ENCODE measurements around the gene DAPK2.

The DAPK2 gene

GRCh38 chr15:64044300-64045100 is 1.8 kb downstream of the DAPK2 start:
- H3K4me3 Mint-ChIP-seq: peak overlapping the region; percentile 38
- H3K27ac Mint-ChIP-seq: no peak overlapping the region
- H3K9me3 Mint-ChIP-seq (ENCODE audit: low read depth): no peaks in the 10 kb centered on the region
- H3K36me3 Mint-ChIP-seq: peaks cover 3% of the 10 kb centered on the region
- peaks cover 15% of the 10 kb centered on the region for H3K27me3 Mint-ChIP-seq
- H3K4me1 Mint-ChIP-seq (ENCODE audit: low read depth): peaks cover 5% of the 10 kb centered on the region

GRCh38 chr15:64038878-64039610 is 7.2 kb downstream of the DAPK2 start:
- no peak overlapping the region for H3K4me3 Mint-ChIP-seq
- H3K27ac Mint-ChIP-seq: no peak overlapping the region
- H3K27me3 Mint-ChIP-seq: no peaks in the 10 kb centered on the region
- H3K4me1 Mint-ChIP-seq (ENCODE audit: low read depth): no peaks in the 10 kb centered on the region
- H3K9me3 Mint-ChIP-seq (ENCODE audit: low read depth): no peaks in the 10 kb centered on the region
- H3K36me3 Mint-ChIP-seq: no peaks in the 10 kb centered on the region

DNA sequence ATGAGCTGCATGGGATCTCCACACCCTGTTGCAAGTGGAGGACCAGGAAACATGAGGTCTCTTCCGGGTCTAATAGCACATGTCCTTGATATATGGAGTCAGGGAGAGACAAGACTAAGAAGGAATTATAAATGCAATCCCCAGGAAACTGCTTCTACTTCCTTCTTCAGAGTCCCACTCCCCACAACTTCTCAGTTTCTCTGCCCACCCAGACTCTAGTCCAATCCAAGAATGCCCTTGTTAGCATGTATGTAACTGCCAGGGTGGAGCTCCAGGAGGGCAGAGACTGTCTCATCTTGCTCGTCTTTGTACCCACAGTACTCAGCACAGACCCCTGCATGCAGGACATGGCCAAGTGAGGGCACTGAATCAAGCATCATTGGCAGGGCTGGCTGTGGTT is 8.3 kb downstream of the DAPK2 start:
- Mint-ChIP-seq H3K9me3 (ENCODE audit: low read depth) (no peaks in the 10 kb centered on the region), H3K27me3 (no peaks in the 10 kb centered on the region), H3K4me1 (ENCODE audit: low read depth) (no peaks in the 10 kb centered on the region), H3K4me3 (no peak overlapping the region), H3K27ac (no peak overlapping the region), H3K36me3 (no peaks in the 10 kb centered on the region)

GRCh38 chr15:64037116-64037515 is 9.2 kb downstream of the DAPK2 start:
- no peaks in the 10 kb centered on the region for H3K36me3 Mint-ChIP-seq
- H3K9me3 Mint-ChIP-seq (ENCODE audit: low read depth): no peaks in the 10 kb centered on the region

GRCh38 chr15:64035525-64035924 is 10.8 kb downstream of the DAPK2 start:
- no peaks in the 10 kb centered on the region for H3K36me3 Mint-ChIP-seq
- H3K9me3 Mint-ChIP-seq (ENCODE audit: low read depth): no peaks in the 10 kb centered on the region
- H3K4me1 Mint-ChIP-seq (ENCODE audit: low read depth): peaks cover 13% of the 10 kb centered on the region
- H3K27ac Mint-ChIP-seq: no peak overlapping the region
- H3K27me3 Mint-ChIP-seq: no peaks in the 10 kb centered on the region
- no peak overlapping the region for H3K4me3 Mint-ChIP-seq

More at GRCh38 chr15:64037116-64037515, 9.2 kb downstream of the DAPK2 start:
- H3K4me1 Mint-ChIP-seq (ENCODE audit: low read depth): peaks cover 5% of the 10 kb centered on the region
- H3K4me3 Mint-ChIP-seq: no peak overlapping the region
- no peaks in the 10 kb centered on the region for H3K27me3 Mint-ChIP-seq
- H3K27ac Mint-ChIP-seq: no peak overlapping the region

- Mint-ChIP-seq H3K9me3 (ENCODE audit: low read depth) (no peaks in the 10 kb centered on the region), H3K27ac (no peak overlapping the region), H3K4me1 (ENCODE audit: low read depth) (peaks cover 16% of the 10 kb centered on the region), H3K27me3 (no peaks in the 10 kb centered on the region), H3K4me3 (no peak overlapping the region), H3K36me3 (no peaks in the 10 kb centered on the region)
These were observed 11.8 kb downstream of the DAPK2 start for GRCh38 chr15:64034519-64034918.

- no peaks in the 10 kb centered on the region for H3K36me3 Mint-ChIP-seq
- peaks cover 22% of the 10 kb centered on the region for H3K4me1 Mint-ChIP-seq (ENCODE audit: low read depth)
- no peak overlapping the region for H3K4me3 Mint-ChIP-seq
- H3K27ac Mint-ChIP-seq: no peak overlapping the region
- H3K27me3 Mint-ChIP-seq: no peaks in the 10 kb centered on the region
- H3K9me3 Mint-ChIP-seq (ENCODE audit: low read depth): no peaks in the 10 kb centered on the region
These were observed 14.0 kb downstream of the DAPK2 start for GRCh38 chr15:64032329-64032728.

GRCh38 chr15:64030123-64030522 is 16.2 kb downstream of the DAPK2 start:
- no peak overlapping the region for H3K4me3 Mint-ChIP-seq
- H3K4me1 Mint-ChIP-seq (ENCODE audit: low read depth): peaks cover 22% of the 10 kb centered on the region
- H3K27me3 Mint-ChIP-seq: no peaks in the 10 kb centered on the region
- no peak overlapping the region for H3K27ac Mint-ChIP-seq
- H3K36me3 Mint-ChIP-seq: no peaks in the 10 kb centered on the region
- H3K9me3 Mint-ChIP-seq (ENCODE audit: low read depth): no peaks in the 10 kb centered on the region

DNA sequence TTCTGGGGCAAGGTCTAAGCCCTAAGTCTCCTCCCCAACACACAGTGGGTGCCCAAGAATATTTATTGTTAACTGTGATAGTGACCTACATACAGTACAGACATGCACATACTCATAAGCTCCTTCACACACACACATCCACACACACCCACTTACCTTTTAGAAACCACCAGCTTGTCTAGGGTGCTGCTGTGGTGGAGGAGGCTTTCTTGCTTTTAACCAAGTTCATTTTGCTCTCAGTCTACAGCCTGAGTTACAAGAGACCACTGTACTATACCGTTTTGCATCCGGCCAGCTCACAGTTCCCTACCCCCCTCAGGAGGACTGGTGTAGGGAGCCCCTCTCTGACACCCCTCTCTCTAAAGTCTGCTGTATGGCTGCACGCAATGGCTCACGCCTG is 16.7 kb downstream of the DAPK2 start:
- Mint-ChIP-seq H3K4me3 (no peak overlapping the region), H3K36me3 (no peaks in the 10 kb centered on the region), H3K9me3 (ENCODE audit: low read depth) (no peaks in the 10 kb centered on the region), H3K27me3 (no peaks in the 10 kb centered on the region), H3K4me1 (ENCODE audit: low read depth) (peaks cover 22% of the 10 kb centered on the region), H3K27ac (peak overlapping the region; percentile 52)

DNA sequence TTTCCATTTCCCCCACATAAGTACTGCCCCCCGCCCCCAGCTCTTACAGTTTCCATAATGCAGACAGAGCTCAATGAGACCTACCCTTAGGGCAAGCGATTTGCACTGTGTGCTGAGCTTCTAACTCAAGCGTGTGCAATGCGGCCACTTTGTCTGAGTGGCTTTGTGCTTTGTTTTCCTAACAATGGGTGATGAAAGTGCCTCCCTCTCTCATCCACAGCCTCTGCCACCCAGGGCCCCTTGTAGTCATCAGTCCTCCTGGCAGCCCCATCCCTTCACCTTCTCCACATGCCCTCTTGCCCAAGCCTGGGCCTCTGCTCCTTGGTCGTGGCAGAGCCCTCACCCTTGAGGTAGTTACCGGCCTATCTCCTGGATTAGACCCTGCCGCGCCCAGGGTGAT is 17.2 kb downstream of the DAPK2 start:
- Mint-ChIP-seq H3K36me3 (no peaks in the 10 kb centered on the region), H3K27me3 (no peaks in the 10 kb centered on the region), H3K9me3 (ENCODE audit: low read depth) (no peaks in the 10 kb centered on the region), H3K4me3 (no peak overlapping the region), H3K27ac (peak overlapping the region; percentile 52), H3K4me1 (ENCODE audit: low read depth) (peaks cover 22% of the 10 kb centered on the region)

DNA sequence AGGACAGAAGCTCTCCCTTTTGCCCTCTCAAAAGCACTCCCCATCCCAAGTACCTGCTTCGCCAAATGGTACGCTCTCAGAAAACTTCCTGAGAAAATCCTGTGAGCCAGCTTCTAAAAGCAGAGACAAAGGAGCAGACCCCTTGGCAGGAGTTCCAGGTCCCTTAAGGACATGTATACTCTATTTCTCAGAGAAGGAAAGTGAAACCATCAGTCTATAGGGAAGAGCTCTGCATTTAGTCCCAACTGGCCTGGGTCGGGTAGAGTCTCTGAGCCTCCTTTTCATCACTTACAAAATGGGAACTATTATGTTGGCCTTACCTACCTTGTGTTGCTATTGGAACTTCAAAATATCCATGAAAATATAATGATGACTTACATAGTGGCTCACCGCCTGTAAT is 19.7 kb downstream of the DAPK2 start:
- no peaks in the 10 kb centered on the region for H3K27me3 Mint-ChIP-seq
- no peaks in the 10 kb centered on the region for H3K9me3 Mint-ChIP-seq (ENCODE audit: low read depth)
- no peak overlapping the region for H3K4me3 Mint-ChIP-seq
- H3K36me3 Mint-ChIP-seq: no peaks in the 10 kb centered on the region
- H3K4me1 Mint-ChIP-seq (ENCODE audit: low read depth): peaks cover 12% of the 10 kb centered on the region
- H3K27ac Mint-ChIP-seq: no peak overlapping the region

- Mint-ChIP-seq H3K9me3 (ENCODE audit: low read depth) (no peaks in the 10 kb centered on the region), H3K27ac (no peak overlapping the region), H3K4me3 (no peak overlapping the region), H3K27me3 (no peaks in the 10 kb centered on the region), H3K4me1 (ENCODE audit: low read depth) (peaks cover 5% of the 10 kb centered on the region), H3K36me3 (no peaks in the 10 kb centered on the region)
These were observed 21.9 kb downstream of the DAPK2 start for GRCh38 chr15:64024172-64025050.

GRCh38 chr15:64023220-64023619 is 23.1 kb downstream of the DAPK2 start:
- Mint-ChIP-seq H3K27me3 (no peaks in the 10 kb centered on the region), H3K4me1 (ENCODE audit: low read depth) (no peaks in the 10 kb centered on the region), H3K9me3 (ENCODE audit: low read depth) (no peaks in the 10 kb centered on the region), H3K27ac (no peak overlapping the region), H3K36me3 (no peaks in the 10 kb centered on the region), H3K4me3 (no peak overlapping the region)

DNA sequence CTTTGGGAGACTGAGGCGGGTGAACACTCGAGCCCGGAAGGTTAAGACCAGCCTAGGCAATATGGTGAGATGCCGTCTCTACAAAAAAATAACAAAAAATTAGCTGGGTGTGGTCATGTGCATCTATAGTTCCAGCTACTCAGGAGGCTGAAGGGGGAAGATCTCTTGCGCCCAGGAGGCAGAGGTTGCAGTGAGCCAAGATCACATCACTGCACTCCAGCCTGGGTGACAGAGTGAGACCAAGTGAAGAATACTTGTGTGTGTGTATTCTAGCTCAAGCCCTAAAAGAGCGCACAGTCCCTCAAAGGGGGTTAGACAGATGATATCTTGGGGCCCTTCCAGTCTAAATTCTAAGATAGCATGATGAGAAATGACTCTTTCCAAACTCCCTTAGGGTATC is 23.7 kb downstream of the DAPK2 start:
- H3K9me3 Mint-ChIP-seq (ENCODE audit: low read depth): no peaks in the 10 kb centered on the region
- no peaks in the 10 kb centered on the region for H3K27me3 Mint-ChIP-seq
- no peaks in the 10 kb centered on the region for H3K36me3 Mint-ChIP-seq
- no peak overlapping the region for H3K4me3 Mint-ChIP-seq
- H3K27ac Mint-ChIP-seq: no peak overlapping the region
- H3K4me1 Mint-ChIP-seq (ENCODE audit: low read depth): no peaks in the 10 kb centered on the region

- Mint-ChIP-seq H3K4me1 (ENCODE audit: low read depth) (no peaks in the 10 kb centered on the region), H3K4me3 (no peak overlapping the region), H3K27ac (no peak overlapping the region), H3K27me3 (no peaks in the 10 kb centered on the region), H3K9me3 (ENCODE audit: low read depth) (no peaks in the 10 kb centered on the region), H3K36me3 (no peaks in the 10 kb centered on the region)
These were observed 26.5 kb downstream of the DAPK2 start for GRCh38 chr15:64019764-64020163.

Data from activated naive CD8-positive, alpha-beta T cell (primary cell).